ENCODE results near the gene GLYR1.
A peak's percentile ranks its signal among the peaks of the same experiment; 100 is the strongest.

GLYR1 gene

DNA sequence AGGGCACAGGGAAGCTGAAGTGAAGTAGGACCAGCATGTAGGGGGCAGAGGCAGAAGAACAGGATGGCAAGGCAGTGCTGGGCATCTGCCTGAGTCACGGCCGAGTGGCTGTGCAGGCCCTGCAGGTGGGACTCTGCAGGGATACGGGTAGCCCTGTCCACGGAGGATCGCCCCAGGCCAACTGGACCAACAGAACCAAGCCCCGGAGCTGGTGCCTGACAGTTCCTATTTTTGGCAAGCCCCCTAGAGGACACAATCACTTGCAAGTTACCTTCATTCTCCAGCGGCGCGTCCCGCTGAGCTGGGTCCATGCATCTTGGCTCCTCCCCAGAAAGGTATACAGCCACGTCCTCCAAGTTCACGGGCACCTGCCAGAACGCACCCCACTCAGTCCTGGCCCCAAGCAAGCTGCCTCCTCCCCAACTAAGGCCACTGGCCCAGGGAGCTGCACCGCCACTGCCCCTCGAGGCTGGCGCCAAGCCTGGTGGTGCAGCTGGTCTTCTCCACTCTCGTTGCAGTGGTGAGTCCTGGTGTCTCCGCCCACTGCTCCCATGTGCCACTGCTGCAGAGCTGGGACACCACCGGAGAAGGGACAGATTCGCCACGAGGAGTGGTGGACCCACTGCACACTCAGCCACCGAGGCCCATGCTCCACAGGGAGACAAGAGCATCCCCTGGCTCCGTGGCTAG lies 86.7 kb downstream of the GLYR1 start:
- Histone ChIP-seq H3K4me3 (ENCODE audit: low read depth, low read length) (no peak overlapping the region), H3K36me3 (ENCODE audit: control insufficient read depth in 2 of 2, insufficient read depth in 1 of 2, low read length in 2 of 2) (peaks cover 46 to 84% of the 10 kb centered on the region in 2 experiments), H3K4me1 (ENCODE audit: control insufficient read depth, insufficient read depth, low read length) (no peaks in the 10 kb centered on the region), H3K27ac (ENCODE audit: extremely low read depth, low read depth, low read length) (no peak overlapping the region), H3K9me3 (ENCODE audit: control insufficient read depth, insufficient read depth, low read depth, low read length) (no peaks in the 10 kb centered on the region)
- ChIA-PET CTCF (no interaction called here), POLR2A (interaction anchor here (1.1 to 1.2 kb wide), 2 partner anchors 8 to 25 kb away, joined by 3 read pairs; no protein-coding TSS in a partner anchor)
- TF ChIP-seq ZNF521 (tag by site-specific recombination; IDR thresholded peaks at IDR 0.05), result no peak
- TF ChIP-seq ZNF354C (tag by site-specific recombination; IDR thresholded peaks at IDR 0.05; ENCODE audit: borderline replicate concordance, low read depth), result no peak
- no peak for TF ChIP-seq BCL11A (tag by site-specific recombination; IDR thresholded peaks at IDR 0.05; ENCODE audit: low read depth)
- no peak for TF ChIP-seq ZSCAN5A (tag by site-specific recombination; IDR thresholded peaks at IDR 0.05)
- TF ChIP-seq, protein P1, sequence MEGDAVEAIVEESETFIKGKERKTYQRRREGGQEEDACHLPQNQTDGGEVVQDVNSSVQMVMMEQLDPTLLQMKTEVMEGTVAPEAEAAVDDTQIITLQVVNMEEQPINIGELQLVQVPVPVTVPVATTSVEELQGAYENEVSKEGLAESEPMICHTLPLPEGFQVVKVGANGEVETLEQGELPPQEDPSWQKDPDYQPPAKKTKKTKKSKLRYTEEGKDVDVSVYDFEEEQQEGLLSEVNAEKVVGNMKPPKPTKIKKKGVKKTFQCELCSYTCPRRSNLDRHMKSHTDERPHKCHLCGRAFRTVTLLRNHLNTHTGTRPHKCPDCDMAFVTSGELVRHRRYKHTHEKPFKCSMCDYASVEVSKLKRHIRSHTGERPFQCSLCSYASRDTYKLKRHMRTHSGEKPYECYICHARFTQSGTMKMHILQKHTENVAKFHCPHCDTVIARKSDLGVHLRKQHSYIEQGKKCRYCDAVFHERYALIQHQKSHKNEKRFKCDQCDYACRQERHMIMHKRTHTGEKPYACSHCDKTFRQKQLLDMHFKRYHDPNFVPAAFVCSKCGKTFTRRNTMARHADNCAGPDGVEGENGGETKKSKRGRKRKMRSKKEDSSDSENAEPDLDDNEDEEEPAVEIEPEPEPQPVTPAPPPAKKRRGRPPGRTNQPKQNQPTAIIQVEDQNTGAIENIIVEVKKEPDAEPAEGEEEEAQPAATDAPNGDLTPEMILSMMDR (tag by site-specific recombination; IDR thresholded peaks at IDR 0.05), result no peak
- no peak for TF ChIP-seq ZNF585B (tag by site-specific recombination; IDR thresholded peaks at IDR 0.05)
- TF ChIP-seq, protein P2, sequence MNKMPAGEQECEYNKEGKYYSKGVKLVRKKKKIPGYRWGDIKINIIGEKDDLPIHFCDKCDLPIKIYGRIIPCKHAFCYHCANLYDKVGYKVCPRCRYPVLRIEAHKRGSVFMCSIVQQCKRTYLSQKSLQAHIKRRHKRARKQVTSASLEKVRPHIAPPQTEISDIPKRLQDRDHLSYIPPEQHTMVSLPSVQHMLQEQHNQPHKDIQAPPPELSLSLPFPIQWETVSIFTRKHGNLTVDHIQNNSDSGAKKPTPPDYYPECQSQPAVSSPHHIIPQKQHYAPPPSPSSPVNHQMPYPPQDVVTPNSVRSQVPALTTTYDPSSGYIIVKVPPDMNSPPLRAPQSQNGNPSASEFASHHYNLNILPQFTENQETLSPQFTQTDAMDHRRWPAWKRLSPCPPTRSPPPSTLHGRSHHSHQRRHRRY (tag by site-specific recombination; IDR thresholded peaks at IDR 0.05), result no peak
- TF ChIP-seq ZNF513 (tag by site-specific recombination; IDR thresholded peaks at IDR 0.05), result no peak

- Histone ChIP-seq H3K27ac (ENCODE audit: extremely low read depth, low read depth, low read length) (no peak overlapping the region), H3K4me1 (ENCODE audit: control insufficient read depth, insufficient read depth, low read length) (no peaks in the 10 kb centered on the region), H3K9me3 (ENCODE audit: control insufficient read depth, insufficient read depth, low read depth, low read length) (no peaks in the 10 kb centered on the region), H3K36me3 (ENCODE audit: control insufficient read depth in 2 of 2, insufficient read depth in 1 of 2, low read length in 2 of 2) (peaks cover 44 to 88% of the 10 kb centered on the region in 2 experiments), H3K4me3 (ENCODE audit: low read depth, low read length) (no peak overlapping the region)
- ChIA-PET CTCF (no interaction called here), POLR2A (no interaction called here)
- TF ChIP-seq, protein P3, sequence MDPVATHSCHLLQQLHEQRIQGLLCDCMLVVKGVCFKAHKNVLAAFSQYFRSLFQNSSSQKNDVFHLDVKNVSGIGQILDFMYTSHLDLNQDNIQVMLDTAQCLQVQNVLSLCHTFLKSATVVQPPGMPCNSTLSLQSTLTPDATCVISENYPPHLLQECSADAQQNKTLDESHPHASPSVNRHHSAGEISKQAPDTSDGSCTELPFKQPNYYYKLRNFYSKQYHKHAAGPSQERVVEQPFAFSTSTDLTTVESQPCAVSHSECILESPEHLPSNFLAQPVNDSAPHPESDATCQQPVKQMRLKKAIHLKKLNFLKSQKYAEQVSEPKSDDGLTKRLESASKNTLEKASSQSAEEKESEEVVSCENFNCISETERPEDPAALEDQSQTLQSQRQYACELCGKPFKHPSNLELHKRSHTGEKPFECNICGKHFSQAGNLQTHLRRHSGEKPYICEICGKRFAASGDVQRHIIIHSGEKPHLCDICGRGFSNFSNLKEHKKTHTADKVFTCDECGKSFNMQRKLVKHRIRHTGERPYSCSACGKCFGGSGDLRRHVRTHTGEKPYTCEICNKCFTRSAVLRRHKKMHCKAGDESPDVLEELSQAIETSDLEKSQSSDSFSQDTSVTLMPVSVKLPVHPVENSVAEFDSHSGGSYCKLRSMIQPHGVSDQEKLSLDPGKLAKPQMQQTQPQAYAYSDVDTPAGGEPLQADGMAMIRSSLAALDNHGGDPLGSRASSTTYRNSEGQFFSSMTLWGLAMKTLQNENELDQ (tag by site-specific recombination; IDR thresholded peaks at IDR 0.05; ENCODE audit: low read depth), result no peak
- peak; percentile 100 for TF ChIP-seq ZNF146 (tag by site-specific recombination; IDR thresholded peaks at IDR 0.05)
- 0 out of 2 replicates have a peak, but pooled peaks have one; percentile 65 for TF ChIP-seq ZNF354C (tag by site-specific recombination; IDR thresholded peaks at IDR 0.05; ENCODE audit: borderline replicate concordance, low read depth)
- peak; percentile 44; the same call in 1 of the 2 replicates for TF ChIP-seq ZNF121 (tag by site-specific recombination; IDR thresholded peaks at IDR 0.05)
- TF ChIP-seq ZNF580 (tag by site-specific recombination; IDR thresholded peaks at IDR 0.05), result peak; percentile 92
- no peak for TF ChIP-seq ZNF654 (tag by site-specific recombination; IDR thresholded peaks at IDR 0.05; ENCODE audit: low read depth)
These were observed 91.4 kb downstream of the GLYR1 start for GRCh38 chr16:4755687-4756086.
